Measurements from ENCODE around the gene HHLA2.

HHLA2 gene

GRCh38 chr3:108315767-108316301, 19.5 kb downstream of the HHLA2 start:
- no peak for TF ChIP-seq CTCF (IDR thresholded peaks at IDR 0.05; ENCODE audit: low read length, missing control alignments)
- DNase-seq (ENCODE audit: low read depth): no peak

GRCh38 chr3:108319428-108320082, 23.2 kb downstream of the HHLA2 start:
- TF ChIP-seq CTCF (IDR thresholded peaks at IDR 0.05; ENCODE audit: low read length, missing control alignments): no peak
- H3K4me3 ChIP-seq (replicated peaks; ENCODE audit: low read depth, low read length): no peak overlapping the region
- no peak for DNase-seq (ENCODE audit: low read depth)

More at GRCh38 chr3:108315767-108316301, 19.5 kb downstream of the HHLA2 start:
- H3K4me3 ChIP-seq (replicated peaks; ENCODE audit: low read depth, low read length): no peak overlapping the region

- TF ChIP-seq CTCF (IDR thresholded peaks at IDR 0.05; ENCODE audit: low read length, missing control alignments): no peak
- DNase-seq (ENCODE audit: low read depth): no peak
- no peak overlapping the region for H3K4me3 ChIP-seq (replicated peaks; ENCODE audit: low read depth, low read length)
These were observed 24.5 kb downstream of the HHLA2 start for GRCh38 chr3:108320746-108321350.

GRCh38 chr3:108322352-108322751, 26.0 kb downstream of the HHLA2 start:
- no peak for DNase-seq (ENCODE audit: low read depth)
- no peak overlapping the region for H3K4me3 ChIP-seq (replicated peaks; ENCODE audit: low read depth, low read length)
- TF ChIP-seq CTCF (IDR thresholded peaks at IDR 0.05; ENCODE audit: low read length, missing control alignments): peak; percentile 1

- no peak for DNase-seq (ENCODE audit: low read depth)
- H3K4me3 ChIP-seq (replicated peaks; ENCODE audit: low read depth, low read length): no peak overlapping the region
- no peak for TF ChIP-seq CTCF (IDR thresholded peaks at IDR 0.05; ENCODE audit: low read length, missing control alignments)
These were observed 27.8 kb downstream of the HHLA2 start for GRCh38 chr3:108324177-108324576.

- TF ChIP-seq CTCF (IDR thresholded peaks at IDR 0.05; ENCODE audit: low read length, missing control alignments): no peak
- DNase-seq (ENCODE audit: low read depth): no peak
- H3K4me3 ChIP-seq (replicated peaks; ENCODE audit: low read depth, low read length): no peak overlapping the region
These were observed 30.8 kb downstream of the HHLA2 start for GRCh38 chr3:108327168-108327567.
